HG02588 (cell line): ENCODE results near the gene NEURL1B.
A peak's percentile ranks its signal among the peaks of the same experiment; 100 is the strongest.

Experiments
- ATAC-seq: cut with Tn5 transposase; IDR thresholded peaks from one replicate; pipeline ENCODE4 v1.9.1; 2021; ENCODE audit warnings: mild to moderate bottlenecking, moderate library complexity; ENCODE audit not compliant: unreplicated experiment

Gene NEURL1B

DNA sequence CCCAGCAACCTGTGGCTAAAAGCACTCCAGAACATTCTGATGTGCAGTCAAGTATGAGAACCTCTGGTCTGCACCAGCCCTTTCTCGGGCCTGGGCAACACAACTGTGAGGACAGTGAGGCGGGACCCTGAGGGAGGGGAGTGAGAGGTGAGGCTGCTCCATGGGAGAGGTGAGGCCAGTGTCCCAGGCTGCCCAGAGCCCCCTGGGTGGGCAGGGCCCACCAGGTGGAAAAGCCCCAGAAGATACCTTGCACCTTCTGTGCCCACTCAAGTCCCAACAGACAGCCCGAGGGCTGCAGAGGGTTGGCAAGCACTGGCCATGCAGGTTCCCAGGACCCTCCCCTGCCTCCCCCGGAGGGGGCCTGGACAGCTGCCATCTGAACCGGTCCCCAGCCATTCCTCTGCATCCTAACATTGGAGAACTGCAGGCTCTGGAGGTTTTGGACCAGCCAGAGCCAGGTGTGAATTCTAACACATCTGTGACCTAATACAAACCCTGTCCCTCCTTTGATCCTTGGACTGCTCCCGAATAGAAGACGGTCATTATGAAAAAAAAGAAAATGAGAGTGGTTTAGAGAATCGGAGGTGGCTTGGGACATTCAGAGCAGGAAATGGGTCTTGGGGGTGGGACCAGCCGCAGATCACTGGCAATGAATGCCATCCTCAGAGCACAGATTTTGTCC is 72.9 kb downstream of the NEURL1B start:
- no peak for ATAC-seq

DNA sequence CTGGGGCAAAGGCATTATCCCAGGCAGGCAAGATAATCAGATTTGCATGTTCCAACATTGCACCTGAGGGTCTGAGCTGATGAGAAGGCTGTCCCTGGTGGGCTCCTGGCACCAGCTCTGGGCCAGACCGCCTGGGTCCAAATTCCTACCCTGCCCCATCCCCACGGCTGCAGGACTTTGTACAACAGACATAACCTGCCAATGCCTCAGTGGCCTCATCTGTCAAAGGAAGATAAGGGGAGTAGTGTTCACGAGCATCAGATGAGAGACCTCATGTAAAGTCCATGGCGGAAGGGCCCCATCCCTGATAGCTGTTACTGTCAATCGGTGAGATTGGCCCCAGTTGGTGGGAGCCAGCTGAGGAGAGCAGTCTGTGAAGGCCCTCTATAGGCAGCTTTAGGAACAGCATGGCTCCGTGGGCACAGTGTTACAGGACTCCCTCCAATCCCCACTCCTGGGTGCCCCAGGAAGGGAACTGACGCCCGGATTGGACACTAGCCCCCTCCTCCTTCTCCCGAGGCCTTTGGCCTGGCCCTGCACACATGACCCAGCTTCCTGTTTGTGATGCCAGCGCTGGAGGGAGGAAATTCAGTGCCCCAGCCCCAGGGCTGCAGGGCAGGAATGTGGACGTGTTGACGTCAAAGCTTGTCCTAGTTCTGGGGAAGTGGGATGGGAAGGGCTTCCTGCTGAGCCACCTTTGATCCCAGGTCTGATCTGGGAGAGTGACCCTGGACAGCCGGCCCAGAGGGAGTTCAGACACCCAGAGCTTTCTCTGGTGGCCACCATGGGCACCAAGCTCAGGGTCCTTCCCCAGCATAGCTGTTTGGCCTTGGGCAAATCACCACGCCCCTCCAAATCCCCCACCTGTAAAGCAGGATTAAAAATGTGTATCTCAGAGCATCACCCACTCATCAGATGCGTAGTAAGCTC is 73.7 kb downstream of the NEURL1B start:
- ATAC-seq, result peak; percentile 53

DNA sequence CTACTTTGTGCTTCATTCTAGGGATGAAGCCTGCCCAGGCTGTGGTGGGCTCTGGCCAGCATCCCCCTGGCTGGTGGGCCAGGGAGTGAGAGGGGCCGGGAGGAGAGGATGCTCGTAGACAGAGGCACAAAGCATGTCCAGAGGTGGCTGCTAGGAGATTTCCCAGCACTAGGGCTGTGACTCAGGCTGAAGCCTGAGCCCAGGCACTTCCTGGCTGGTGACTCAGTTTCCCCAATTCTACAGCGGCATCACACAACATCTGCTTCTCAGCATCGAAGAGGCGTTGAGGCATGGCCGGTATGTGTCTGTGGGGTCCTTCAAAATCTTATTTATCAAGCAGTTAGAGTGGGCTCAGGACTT is 74.3 kb downstream of the NEURL1B start:
- ATAC-seq, result no peak

DNA sequence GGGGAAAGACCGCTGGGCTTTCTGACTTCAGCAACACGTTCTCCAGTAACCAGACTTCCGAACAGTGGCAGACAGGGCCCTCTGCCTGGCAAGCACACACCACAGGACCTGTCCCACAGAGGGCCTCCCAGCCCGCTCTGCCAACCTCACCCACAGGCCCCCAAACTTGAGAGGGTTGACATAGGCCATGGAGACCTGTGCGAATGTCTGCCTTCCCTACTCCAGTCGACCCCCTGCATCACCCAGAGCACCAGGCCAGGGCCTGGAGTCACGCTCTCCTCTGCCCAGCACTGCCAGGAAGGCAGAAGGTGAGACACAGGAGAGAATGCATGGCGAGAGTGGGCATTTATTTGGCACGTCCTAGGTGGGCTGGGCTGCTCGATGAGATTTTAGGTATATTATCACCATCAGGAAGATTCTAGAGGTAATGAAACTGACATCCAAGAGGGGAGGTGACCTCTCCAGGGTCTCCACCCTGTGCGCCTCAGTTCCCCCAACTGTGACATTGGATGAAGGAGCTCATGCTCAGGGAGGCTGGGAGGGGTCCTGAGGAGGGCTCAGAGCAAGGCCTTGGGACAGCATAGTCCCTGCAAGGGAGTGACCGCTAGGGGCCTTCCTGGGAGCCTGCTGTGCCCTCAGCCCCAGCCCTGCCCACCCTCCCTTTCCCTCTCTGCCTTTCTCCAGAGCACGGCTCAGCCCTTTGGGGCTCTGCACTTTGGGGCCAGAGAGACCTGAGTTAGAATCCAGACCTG is 75.0 kb downstream of the NEURL1B start:
- no peak for ATAC-seq

DNA sequence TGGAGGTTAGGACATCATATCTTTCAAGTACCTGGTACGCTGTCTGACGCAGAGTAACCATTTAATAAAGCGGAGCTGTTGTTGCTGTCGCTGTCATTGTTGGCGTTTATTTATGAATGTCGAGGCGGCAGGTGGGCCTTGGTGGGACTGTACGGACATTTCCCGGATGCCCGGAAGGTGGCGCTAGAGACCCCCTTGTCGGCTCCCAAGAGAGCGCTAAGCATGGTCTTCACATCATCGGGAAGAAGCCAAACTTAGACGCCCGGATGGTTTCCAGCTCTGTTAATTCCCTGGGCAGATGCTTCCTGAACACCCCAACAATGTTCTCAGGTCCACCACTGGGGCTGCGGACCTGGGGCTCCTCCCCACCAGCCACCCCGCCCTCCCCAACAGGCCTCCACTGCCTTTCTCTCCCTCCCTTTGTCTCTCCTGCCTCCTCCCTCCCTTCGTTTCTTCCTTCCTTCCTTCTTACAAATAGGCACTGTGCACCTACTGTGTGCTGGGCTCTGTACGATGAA is 75.8 kb downstream of the NEURL1B start:
- peak; percentile 39 for ATAC-seq

DNA sequence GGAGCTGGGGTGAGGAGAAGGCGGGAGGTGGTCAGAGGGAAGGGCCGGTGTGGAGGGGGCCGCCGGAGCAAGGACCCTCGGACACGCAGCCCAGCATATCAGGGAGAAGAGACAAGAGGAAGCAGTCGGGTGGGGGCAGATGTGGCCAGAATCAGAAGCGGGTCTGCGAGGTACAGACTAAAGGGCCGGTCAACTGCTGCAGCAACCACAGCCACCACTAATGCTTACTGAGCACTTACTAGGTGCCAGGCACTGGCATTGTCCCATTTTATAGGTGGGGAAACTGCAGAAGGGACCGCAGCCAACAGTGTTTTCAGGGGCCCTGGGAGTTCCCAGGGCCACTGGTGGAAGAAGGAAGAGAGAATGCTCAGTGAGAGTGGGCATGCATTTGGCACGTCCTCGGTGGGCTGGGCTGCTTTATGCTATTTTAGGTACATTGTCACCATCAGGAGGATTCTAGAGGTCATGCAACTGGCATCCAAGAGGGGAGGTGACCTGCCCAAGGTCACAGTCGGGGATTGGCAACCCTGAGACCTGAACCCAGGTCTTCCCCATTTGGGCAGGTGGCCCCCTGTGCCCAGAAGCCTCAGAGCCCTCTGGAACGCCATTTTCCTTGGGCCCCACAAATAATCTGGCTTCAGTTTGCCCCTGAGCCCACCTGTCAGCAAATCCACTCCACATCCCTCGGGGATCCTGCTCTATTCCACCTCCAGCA is 76.6 kb downstream of the NEURL1B start:
- ATAC-seq, result no peak

DNA sequence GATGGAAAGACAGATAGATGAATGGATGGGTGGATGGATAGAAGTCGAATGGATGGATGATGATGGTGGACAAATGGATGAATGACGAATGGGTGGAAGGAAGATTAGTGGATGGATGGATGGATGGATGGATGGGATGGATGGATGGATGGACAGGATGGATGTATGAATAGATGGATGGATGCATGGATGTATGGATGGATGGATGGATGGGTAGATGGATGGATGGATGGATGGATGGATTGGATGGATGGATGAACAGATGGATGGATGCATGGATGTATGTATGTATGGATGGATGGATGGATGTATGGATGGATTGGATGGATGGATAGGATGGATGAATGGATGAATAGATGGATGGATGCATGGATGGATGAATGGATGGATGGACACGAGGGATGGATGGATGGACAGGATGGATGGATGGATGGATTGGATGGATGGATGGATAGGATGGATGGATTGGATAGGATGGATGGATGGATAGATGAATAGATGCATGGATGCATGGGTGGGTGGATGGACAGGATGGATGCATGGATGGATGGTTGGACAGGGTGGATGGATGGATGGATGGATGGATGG is 77.6 kb downstream of the NEURL1B start:
- no peak for ATAC-seq

DNA sequence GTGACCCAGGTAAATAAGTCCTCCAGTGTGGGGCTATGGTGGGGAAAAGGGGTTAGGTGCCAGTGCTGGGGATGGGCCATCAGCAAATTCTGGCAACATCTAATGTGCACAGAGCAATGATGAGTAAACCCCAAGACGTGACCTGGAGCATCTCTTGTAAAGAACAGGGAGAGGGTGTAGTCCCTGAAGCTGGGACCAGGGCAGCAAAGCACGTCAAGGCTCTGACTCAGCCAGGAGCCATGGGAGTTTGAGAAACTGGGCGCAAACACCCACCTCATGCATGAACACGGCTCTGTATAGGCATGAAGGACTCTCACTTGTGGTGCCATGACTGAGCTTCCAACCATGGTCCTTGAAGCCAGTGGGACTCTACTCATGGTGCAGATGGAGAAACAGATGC is 78.1 kb downstream of the NEURL1B start:
- no peak for ATAC-seq

DNA sequence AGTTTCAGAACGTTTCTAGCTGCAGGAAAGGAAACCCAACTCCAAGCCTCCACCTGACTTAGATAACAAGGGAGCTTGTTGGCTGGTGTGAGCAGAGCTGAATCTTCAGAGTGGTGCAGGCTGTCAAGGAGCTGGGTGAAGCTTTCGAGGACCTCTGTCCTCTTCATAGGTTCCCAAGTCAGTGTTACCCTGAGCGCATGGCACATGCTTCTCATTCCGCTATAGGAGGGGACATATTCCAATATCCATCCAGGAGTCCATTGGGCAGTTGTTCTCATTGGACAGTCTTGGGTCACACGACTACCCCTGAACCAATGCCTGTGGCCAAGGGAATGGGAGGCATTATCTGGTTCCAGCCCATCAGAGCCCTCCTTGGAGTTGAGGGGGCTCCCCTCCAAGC is 79.6 kb downstream of the NEURL1B start:
- ATAC-seq, result no peak

DNA sequence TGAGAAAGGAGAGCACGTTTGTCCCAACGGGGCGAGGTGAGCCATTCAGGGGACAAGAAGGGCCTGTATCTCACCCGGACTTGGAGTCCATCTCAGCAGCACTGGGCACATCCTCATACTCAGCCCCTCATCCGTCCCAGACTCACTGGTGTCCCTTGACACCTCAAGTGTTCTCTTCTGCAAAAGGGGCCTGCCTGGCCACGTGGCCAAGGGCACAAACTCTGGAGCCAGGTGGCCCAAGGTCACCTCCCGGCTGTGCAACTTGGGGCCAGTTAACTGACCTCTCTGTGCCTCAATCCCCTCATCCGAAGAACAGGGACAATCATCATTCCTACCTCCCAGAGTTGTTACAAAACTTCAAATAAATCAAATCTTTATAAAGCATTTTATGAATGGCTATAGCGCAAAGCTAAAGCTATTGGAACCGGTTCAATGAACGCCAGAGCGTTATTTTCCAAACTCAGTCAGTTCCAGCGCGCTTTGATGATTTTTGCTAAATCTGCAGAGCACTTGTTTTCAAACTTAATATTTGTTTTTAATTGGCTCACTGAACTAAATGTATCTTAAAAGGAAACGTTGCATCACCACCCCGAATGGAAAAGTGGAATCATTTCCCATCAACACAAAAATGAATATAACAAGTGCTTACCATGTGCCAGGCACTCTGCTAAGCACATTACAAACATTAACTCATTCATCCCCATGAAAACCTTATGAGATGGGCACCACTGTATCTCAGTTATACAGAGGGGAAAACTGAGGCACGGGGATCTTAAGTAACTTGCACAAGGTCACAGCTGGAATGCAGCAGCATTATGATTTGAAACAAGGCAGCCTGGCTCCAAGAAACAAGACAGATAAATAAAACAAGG is 80.6 kb downstream of the NEURL1B start:
- ATAC-seq, result no peak

DNA sequence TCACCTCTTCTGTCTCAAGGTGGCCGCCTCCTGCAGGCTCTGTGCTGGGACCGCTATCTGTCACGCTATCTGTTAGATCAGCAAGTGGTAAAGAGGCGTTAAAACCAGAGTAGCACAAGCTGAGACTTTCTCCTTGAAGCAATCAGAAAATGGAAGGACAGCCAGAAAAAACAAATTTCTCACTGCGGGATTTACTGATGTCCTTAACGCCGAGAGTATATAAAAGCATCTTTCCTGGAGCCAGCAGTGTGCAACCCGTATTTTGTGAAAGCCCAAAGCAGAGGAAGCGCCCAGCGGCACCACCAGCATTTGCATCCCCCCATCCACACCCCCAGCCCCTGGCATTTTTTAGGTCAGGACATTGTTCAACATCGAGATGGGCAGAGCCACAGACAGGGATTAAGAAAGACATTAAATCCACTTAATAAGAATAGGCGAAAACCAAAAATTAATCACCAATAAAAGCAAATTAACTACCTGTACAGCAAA is 81.3 kb downstream of the NEURL1B start:
- ATAC-seq, result no peak

DNA sequence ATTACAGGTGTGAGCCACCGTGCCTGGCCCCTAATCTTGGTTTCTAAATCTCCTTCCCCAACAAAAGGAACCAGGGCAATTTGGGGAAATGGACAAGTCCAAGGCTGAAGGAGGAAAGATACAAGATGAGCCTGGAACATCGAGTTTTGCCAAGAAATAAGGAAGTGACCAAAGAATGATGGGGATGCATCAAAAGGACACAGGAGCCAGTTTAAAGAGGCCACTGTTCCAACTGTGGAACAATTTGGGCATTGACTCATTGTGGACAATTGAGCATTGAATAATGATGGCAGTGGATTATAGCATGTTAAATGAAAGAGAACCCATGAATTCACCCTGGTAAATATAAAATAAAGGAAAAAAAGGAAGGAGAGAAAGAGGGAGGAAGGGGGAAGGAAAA is 82.4 kb downstream of the NEURL1B start:
- ATAC-seq, result no peak

DNA sequence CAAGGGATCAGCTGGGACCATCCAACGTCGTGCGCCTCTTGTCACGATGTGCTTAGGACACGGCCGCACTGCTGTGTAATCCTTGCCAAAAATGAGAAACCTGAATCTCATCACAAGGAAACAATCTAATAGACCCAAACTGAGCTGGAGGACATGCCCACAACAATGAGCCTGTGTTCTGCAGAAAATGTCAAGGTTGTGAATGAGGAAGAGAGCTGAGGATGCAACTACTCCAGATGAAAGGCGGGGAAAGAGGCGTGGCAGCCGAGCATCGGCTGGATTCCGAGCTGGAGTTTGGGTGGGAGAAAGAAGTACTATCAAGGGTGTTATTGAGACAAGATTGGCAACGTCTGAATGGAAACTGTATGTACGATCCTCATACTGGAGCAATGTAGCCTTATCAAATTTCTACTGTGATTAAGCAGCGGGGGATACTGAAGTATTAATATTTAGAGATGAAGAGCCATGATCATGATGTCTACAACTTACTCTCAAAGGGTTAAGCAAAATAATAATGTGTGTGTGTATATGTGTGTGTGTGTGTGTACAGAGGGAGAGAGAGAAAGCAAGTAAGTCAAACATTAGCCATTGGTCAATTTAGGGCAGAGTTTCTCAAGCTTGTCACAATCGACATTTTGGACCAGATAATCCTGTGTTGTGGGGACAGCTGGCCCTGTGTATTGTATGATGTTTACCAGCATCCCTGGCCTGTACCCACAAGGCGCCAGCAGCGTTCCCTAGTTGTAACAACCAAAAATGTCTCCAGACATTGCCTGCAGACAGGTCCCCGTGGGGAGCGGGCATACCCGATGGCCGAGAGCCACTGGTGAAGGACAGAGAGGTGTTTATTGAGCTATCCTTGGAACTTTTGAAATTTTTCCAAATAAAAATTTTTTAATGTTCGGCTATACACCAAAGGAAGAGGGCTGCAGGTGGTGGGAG is 83.5 kb downstream of the NEURL1B start:
- no peak for ATAC-seq

DNA sequence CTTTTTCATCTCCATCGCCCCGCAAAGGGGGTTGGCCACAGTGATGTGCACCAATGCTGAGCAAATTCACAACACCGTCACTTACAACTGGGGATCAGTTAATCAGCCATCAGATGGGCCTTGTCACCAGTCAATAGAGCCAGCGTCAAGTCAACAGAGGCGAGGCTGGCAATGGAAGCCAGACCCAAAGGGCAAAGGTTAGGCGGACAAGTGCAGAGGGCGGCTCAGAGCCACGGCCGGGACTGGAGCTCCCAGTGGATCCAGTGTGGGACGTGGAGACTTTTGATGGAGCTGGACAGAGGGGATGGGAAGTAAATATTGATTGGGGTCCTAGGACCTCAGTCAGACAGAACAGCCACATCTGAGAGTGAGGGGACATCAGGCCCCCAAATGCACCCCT is 84.2 kb downstream of the NEURL1B start:
- no peak for ATAC-seq

DNA sequence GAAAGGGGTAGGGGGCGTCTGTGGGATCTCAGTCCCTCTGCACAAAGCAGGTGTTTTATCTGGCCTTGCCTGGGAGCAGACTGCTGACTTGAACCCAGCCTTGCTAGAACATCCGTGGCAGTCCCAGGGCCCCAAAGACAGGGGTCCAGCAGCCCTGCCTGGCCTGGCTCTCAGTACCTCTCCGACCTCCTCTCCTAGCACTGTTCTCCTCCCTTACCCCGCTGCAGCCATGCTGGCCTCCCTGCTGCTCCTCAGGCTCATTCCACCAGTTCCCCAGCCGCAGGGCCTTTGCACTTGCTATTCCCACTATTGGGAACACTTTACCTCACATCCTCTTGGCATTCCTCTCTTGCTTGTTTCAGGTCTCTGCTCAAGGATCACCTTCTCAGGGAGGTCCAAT is 84.7 kb downstream of the NEURL1B start:
- no peak for ATAC-seq

DNA sequence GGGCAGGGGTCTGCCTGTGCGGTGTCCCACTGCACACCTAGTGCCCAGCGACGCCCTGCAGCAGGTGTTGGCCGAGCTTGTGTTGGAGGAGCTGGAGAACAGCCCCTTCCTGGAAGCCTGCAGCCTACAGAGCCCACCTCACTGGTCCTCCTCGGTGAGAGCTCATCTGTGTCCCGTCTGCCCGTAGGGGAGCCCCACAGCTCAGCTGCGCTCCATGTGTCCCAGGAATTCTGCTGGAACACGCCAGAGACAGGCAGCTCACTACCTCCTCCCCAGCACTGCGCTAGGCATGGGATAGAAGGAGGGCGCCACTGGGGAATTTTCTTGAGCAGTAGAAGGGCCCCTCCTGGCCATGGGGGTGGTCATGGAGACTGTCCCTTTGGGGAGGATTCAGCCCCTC is 85.9 kb downstream of the NEURL1B start:
- no peak for ATAC-seq

DNA sequence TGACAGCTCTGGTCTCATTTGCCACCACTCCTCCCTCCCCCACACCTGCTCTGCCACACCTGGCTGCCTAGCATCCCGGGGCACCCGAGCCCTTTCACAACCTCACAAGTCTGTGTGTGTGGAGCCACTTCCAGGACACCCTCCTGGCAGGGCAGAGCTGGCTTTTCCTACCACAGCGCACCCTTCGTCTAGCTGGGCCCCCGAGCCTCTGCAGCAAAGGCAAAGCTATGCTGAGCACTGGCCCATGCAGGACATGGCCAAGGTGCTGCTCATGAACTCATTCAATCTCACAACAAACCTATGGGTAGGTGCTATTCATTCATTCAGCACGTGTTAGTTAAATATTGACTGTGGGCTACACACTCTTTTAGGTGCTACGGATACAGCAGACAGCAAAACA is 86.5 kb downstream of the NEURL1B start:
- ATAC-seq, result no peak
